Astrocyte (in vitro differentiated cells and primary cell): ENCODE measurements around the gene PKD1L1. TPM values are rescaled to one million over a fixed set of nuclear protein-coding genes. Genes with fewer than 3 reads are reported as not detected.

Source experiments
- DNase-seq: peaks from one replicate; pipeline ENCODE4 v3.0.0-alpha.2; 2010; ENCODE audit warnings: low read depth
- FAIRE-seq: peaks from 2 replicates; lab custom pipeline; 2011; peaks lifted over from hg19 to GRCh38; lab: Jason Lieb, UNC
- H2AFZ ChIP-seq: 2 replicates; pipeline ENCODE4 v1.6.0; 2012; ENCODE audit warnings: low read depth, low read length, inconsistent platforms
- H3K27ac ChIP-seq: 2 replicates; pipeline ENCODE4 v1.5.1; 2011; ENCODE audit warnings: low read depth, low read length, inconsistent platforms
- H3K27me3 ChIP-seq: 2 replicates; pipeline ENCODE4 v1.6.0; 2011; ENCODE audit warnings: low read length, inconsistent platforms; ENCODE audit not compliant: insufficient read depth
- H3K36me3 ChIP-seq: 2 replicates; pipeline ENCODE4 v1.5.1; 2011; ENCODE audit warnings: low read length, inconsistent platforms; ENCODE audit not compliant: insufficient read depth
- H3K4me1 ChIP-seq: 2 replicates; pipeline ENCODE4 v1.5.1; 2011; ENCODE audit warnings: low read length, inconsistent platforms; ENCODE audit not compliant: insufficient read depth
- H3K4me2 ChIP-seq: 2 replicates; pipeline ENCODE4 v1.6.0; 2012; ENCODE audit warnings: low read length, inconsistent platforms
- H3K4me3 ChIP-seq: 2 replicates; pipeline ENCODE4 v1.5.1; 2011; ENCODE audit warnings: low read depth, mild to moderate bottlenecking, low read length, inconsistent platforms; ENCODE audit not compliant: insufficient read depth
- H3K79me2 ChIP-seq: 2 replicates; pipeline ENCODE4 v1.6.0; 2012; ENCODE audit warnings: mild to moderate bottlenecking, low read length, inconsistent platforms; ENCODE audit not compliant: insufficient read depth
- H3K9ac ChIP-seq: 2 replicates; pipeline ENCODE4 v1.6.0; 2012; ENCODE audit warnings: mild to moderate bottlenecking, low read length, inconsistent platforms
- H3K9me3 ChIP-seq: 2 replicates; pipeline ENCODE4 v1.5.1; 2012; ENCODE audit warnings: low read depth, mild to moderate bottlenecking, low read length, inconsistent platforms; ENCODE audit not compliant: insufficient read depth
- H4K20me1 ChIP-seq: 2 replicates; pipeline ENCODE4 v1.6.0; 2012; ENCODE audit warnings: low read length, inconsistent platforms; ENCODE audit not compliant: insufficient read depth
- H3K27ac Mint-ChIP-seq: one replicate; pipeline ENCODE4 v1.8.0; 2021; ENCODE audit warnings: mild to moderate bottlenecking, mixed read lengths; ENCODE audit not compliant: unreplicated experiment
- H3K27me3 Mint-ChIP-seq: one replicate; pipeline ENCODE4 v1.8.0; 2021; ENCODE audit warnings: low read depth, mixed read lengths; ENCODE audit not compliant: unreplicated experiment
- H3K36me3 Mint-ChIP-seq: one replicate; pipeline ENCODE4 v1.8.0; 2021; ENCODE audit warnings: low read depth, mixed read lengths; ENCODE audit not compliant: unreplicated experiment
- H3K4me1 Mint-ChIP-seq: one replicate; pipeline ENCODE4 v1.8.0; 2021; ENCODE audit warnings: low read depth, mixed read lengths; ENCODE audit not compliant: unreplicated experiment
- H3K4me3 Mint-ChIP-seq: one replicate; pipeline ENCODE4 v1.8.0; 2021; ENCODE audit warnings: mild to moderate bottlenecking, moderate library complexity, mixed read lengths; ENCODE audit not compliant: unreplicated experiment
- H3K9me3 Mint-ChIP-seq: one replicate; pipeline ENCODE4 v1.8.0; 2021; ENCODE audit warnings: mild to moderate bottlenecking, mixed read lengths; ENCODE audit not compliant: unreplicated experiment
- EZH2 ChIP-seq: IDR thresholded peaks from 2 replicates; pipeline ENCODE4 v1.6.1; 2012; ENCODE audit warnings: mild to moderate bottlenecking, low read length, inconsistent platforms; ENCODE audit not compliant: insufficient read depth
- total RNA-seq: library from RNA; stranded (reverse); gene quantifications from 2 replicates; pipeline ENCODE4 v1.2.1, GENCODE V29; 2021
- TF ChIP-seq, protein P1 (sequence below): IDR thresholded peaks from 2 replicates; pipeline ENCODE4 v1.5.1; 2011; ENCODE audit warnings: low read depth, mild to moderate bottlenecking, inconsistent platforms, low read length, moderate library complexity; ENCODE audit not compliant: insufficient read depth

The PKD1L1 gene
- total RNA-seq, 1 donor from 2014 or later, result 0.39 TPM

DNA sequence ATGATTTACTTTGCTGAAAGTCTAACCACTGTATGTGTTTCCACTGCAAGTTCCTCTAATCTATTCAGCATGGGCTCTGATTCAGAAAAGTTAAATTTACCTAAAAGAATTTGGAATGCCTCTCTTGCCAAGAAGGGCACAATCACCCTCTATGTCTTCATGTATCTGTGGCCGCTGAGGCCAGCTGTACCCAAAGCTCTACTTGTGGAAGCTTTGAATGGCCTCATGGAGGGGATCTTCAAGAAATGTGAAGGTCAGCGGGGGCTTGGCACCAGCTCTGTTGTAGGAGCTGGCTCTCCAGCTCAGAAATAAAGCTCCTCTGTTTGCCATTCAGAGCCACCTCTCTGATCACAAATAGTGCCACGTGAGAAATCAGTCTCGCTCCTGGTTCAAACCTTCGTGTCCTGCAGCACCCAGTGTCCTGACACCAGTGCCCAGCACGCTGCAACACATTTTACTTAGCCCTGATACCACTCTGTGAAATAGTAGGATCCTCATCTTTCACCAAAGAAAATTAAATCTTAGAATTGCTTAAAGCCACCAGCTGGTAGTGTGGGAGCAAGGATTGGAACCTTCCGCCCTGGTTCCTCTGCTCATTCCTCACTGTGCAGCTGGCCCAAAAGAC lies 61.1 kb downstream of the PKD1L1 start:
- Histone ChIP-seq H4K20me1 (no peaks in the 10 kb centered on the region), H3K27ac (no peak overlapping the region), H2AFZ (no peak overlapping the region), H3K27me3 (peaks cover 7% of the 10 kb centered on the region), H3K9ac (no peak overlapping the region), H3K4me3 (no peak overlapping the region), H3K79me2 (no peaks in the 10 kb centered on the region), H3K9me3 (no peaks in the 10 kb centered on the region), H3K4me1 (no peaks in the 10 kb centered on the region), H3K4me2 (no peak overlapping the region), H3K36me3 (no peaks in the 10 kb centered on the region)
- no peaks in the 10 kb centered on the region for H3K4me1 Mint-ChIP-seq
- peaks cover 19% of the 10 kb centered on the region for H3K27me3 Mint-ChIP-seq
- no peak overlapping the region for H3K4me3 Mint-ChIP-seq
- FAIRE-seq (no peak), DNase-seq (no peak)
- TF ChIP-seq, protein P1, sequence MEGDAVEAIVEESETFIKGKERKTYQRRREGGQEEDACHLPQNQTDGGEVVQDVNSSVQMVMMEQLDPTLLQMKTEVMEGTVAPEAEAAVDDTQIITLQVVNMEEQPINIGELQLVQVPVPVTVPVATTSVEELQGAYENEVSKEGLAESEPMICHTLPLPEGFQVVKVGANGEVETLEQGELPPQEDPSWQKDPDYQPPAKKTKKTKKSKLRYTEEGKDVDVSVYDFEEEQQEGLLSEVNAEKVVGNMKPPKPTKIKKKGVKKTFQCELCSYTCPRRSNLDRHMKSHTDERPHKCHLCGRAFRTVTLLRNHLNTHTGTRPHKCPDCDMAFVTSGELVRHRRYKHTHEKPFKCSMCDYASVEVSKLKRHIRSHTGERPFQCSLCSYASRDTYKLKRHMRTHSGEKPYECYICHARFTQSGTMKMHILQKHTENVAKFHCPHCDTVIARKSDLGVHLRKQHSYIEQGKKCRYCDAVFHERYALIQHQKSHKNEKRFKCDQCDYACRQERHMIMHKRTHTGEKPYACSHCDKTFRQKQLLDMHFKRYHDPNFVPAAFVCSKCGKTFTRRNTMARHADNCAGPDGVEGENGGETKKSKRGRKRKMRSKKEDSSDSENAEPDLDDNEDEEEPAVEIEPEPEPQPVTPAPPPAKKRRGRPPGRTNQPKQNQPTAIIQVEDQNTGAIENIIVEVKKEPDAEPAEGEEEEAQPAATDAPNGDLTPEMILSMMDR, result no peak
- TF ChIP-seq EZH2, result no peak
- no peaks in the 10 kb centered on the region for H3K9me3 Mint-ChIP-seq
- no peak overlapping the region for H3K27ac Mint-ChIP-seq
- peaks cover 2% of the 10 kb centered on the region for H3K36me3 Mint-ChIP-seq

DNA sequence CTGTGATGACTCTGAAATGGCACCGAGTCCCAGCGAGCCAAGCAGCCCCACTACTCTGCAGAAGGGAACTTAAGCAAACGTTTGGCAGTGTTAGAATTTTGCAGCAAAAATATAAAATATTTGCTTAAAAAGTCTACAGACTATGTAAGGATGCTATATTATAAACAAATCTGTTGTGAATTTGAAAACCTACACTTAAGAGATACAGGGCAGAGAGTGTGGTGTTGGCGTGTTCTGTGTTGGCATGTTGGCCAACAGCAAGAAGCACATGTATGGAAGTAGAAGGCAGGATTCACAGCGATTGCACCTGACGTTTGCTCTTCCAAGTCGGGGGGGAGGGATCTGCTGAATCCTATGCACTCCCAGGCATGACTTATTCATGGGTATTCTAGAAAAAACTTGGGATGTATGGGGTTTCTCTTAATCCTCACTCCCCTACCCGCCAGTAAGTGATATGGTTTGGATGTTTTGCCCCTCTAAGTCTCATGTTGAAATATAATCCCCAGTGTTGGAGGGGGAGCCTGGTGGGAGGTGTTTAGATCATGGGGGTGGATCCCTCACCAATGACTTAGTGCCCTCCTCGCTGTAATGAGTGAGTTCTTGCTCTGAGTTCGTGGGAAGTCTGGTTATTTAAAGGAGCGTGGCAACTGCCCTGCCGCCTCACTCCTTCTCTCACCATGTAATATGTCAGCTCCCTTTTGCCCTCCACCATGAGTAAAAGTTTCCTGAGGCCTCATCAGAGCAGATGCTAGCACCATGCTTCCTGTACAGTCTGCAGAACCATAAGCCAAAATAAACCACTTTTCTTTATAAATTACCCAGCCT lies 62.1 kb downstream of the PKD1L1 start:
- no peaks in the 10 kb centered on the region for H4K20me1 ChIP-seq
- no peak overlapping the region for H3K4me2 ChIP-seq
- no peak overlapping the region for H3K4me3 Mint-ChIP-seq
- no peaks in the 10 kb centered on the region for H3K9me3 ChIP-seq
- FAIRE-seq (no peak), DNase-seq (no peak)
- no peaks in the 10 kb centered on the region for H3K4me1 Mint-ChIP-seq
- H2AFZ ChIP-seq, result no peak overlapping the region
- no peak overlapping the region for H3K27ac Mint-ChIP-seq
- no peak overlapping the region for H3K9ac ChIP-seq
- H3K27ac ChIP-seq, result no peak overlapping the region
- no peaks in the 10 kb centered on the region for H3K79me2 ChIP-seq
- H3K36me3 ChIP-seq, result no peaks in the 10 kb centered on the region
- no peak overlapping the region for H3K4me3 ChIP-seq
- peaks cover 2% of the 10 kb centered on the region for H3K36me3 Mint-ChIP-seq
- TF ChIP-seq, protein P1, result no peak
- TF ChIP-seq EZH2, result no peak
- peaks cover 7% of the 10 kb centered on the region for H3K27me3 ChIP-seq
- H3K4me1 ChIP-seq, result no peaks in the 10 kb centered on the region
- H3K27me3 Mint-ChIP-seq, result peaks cover 18% of the 10 kb centered on the region
- no peaks in the 10 kb centered on the region for H3K9me3 Mint-ChIP-seq
